Measurements from ENCODE around the gene PPP1R9A. TPM values are rescaled to one million over a fixed set of nuclear protein-coding genes. Genes with fewer than 3 reads are reported as not detected.

PPP1R9A gene
- total RNA-seq, 1 donor from 2014 or later, result 30.6 TPM

GRCh38 chr7:94912085-94912484 is 4.7 kb downstream of the PPP1R9A start:
- TF ChIP-seq CTCF (IDR thresholded peaks at IDR 0.05), result no peak
- no peaks in the 10 kb centered on the region for H3K36me3 ChIP-seq
- no peaks in the 10 kb centered on the region for H3K9me3 ChIP-seq

GRCh38 chr7:94913391-94913790 is 6.0 kb downstream of the PPP1R9A start:
- intact Hi-C loops (cut with DNase I), result no loop called here

More at GRCh38 chr7:94912085-94912484, 4.7 kb downstream of the PPP1R9A start:
- ATAC-seq (no peak), DNase-seq (no peak)
- H3K27me3 ChIP-seq, result no peaks in the 10 kb centered on the region
- H3K4me1 ChIP-seq, result no peaks in the 10 kb centered on the region
- intact Hi-C loops (cut with DNase I), result no loop called here
- no peak overlapping the region for H3K27ac ChIP-seq
- no peak overlapping the region for H3K4me3 ChIP-seq

GRCh38 chr7:94921911-94922310 is 14.5 kb downstream of the PPP1R9A start:
- no peaks in the 10 kb centered on the region for H3K27me3 ChIP-seq
- no peak for TF ChIP-seq CTCF (IDR thresholded peaks at IDR 0.05)
- intact Hi-C loops (cut with DNase I), result no loop called here
- H3K4me1 ChIP-seq, result no peaks in the 10 kb centered on the region
- no peak overlapping the region for H3K27ac ChIP-seq
- no peaks in the 10 kb centered on the region for H3K9me3 ChIP-seq
- DNase-seq (no peak), ATAC-seq (no peak)
- no peak overlapping the region for H3K4me3 ChIP-seq
- H3K36me3 ChIP-seq, result no peaks in the 10 kb centered on the region

More at GRCh38 chr7:94913391-94913790, 6.0 kb downstream of the PPP1R9A start:
- no peaks in the 10 kb centered on the region for H3K36me3 ChIP-seq
- DNase-seq (no peak), ATAC-seq (no peak)
- no peaks in the 10 kb centered on the region for H3K27me3 ChIP-seq
- no peak for TF ChIP-seq CTCF (IDR thresholded peaks at IDR 0.05)
- H3K4me1 ChIP-seq, result no peaks in the 10 kb centered on the region
- H3K9me3 ChIP-seq, result no peaks in the 10 kb centered on the region
- H3K27ac ChIP-seq, result no peak overlapping the region
- no peak overlapping the region for H3K4me3 ChIP-seq

- Histone ChIP-seq H3K4me3 (no peak overlapping the region), H3K4me1 (no peaks in the 10 kb centered on the region), H3K9me3 (no peaks in the 10 kb centered on the region), H3K27me3 (no peaks in the 10 kb centered on the region), H3K27ac (no peak overlapping the region), H3K36me3 (no peaks in the 10 kb centered on the region)
- DNase-seq (no peak), ATAC-seq (no peak)
- intact Hi-C loops (cut with DNase I), result no loop called here
- TF ChIP-seq CTCF (IDR thresholded peaks at IDR 0.05), result no peak
Measured at GRCh38 chr7:94922457-94922856, 15.1 kb downstream of the PPP1R9A start.

GRCh38 chr7:94923412-94923811 is 16.0 kb downstream of the PPP1R9A start:
- no peaks in the 10 kb centered on the region for H3K27me3 ChIP-seq
- H3K9me3 ChIP-seq, result no peaks in the 10 kb centered on the region
- ATAC-seq (no peak), DNase-seq (no peak)
- no peaks in the 10 kb centered on the region for H3K36me3 ChIP-seq
- TF ChIP-seq CTCF (IDR thresholded peaks at IDR 0.05), result no peak
- H3K4me1 ChIP-seq, result no peaks in the 10 kb centered on the region
- no peak overlapping the region for H3K4me3 ChIP-seq
- intact Hi-C loops (cut with DNase I), result no loop called here
- H3K27ac ChIP-seq, result no peak overlapping the region

GRCh38 chr7:94928168-94928707 is 20.8 kb downstream of the PPP1R9A start:
- Histone ChIP-seq H3K36me3 (no peaks in the 10 kb centered on the region), H3K27ac (no peak overlapping the region), H3K4me1 (no peaks in the 10 kb centered on the region), H3K4me3 (no peak overlapping the region), H3K9me3 (no peaks in the 10 kb centered on the region), H3K27me3 (no peaks in the 10 kb centered on the region)
- TF ChIP-seq CTCF (IDR thresholded peaks at IDR 0.05), result no peak
- intact Hi-C loops (cut with DNase I), result no loop called here
- ATAC-seq, result no peak
- DNase-seq, result no peak
